ENCODE results near the gene PPP2R5D. TPM values are rescaled to one million over a fixed set of nuclear protein-coding genes. Genes with fewer than 3 reads are reported as not detected.

PPP2R5D gene
- polyA plus RNA-seq, 3 donors = 67.5 to 73.5 (median 70.1) TPM

DNA sequence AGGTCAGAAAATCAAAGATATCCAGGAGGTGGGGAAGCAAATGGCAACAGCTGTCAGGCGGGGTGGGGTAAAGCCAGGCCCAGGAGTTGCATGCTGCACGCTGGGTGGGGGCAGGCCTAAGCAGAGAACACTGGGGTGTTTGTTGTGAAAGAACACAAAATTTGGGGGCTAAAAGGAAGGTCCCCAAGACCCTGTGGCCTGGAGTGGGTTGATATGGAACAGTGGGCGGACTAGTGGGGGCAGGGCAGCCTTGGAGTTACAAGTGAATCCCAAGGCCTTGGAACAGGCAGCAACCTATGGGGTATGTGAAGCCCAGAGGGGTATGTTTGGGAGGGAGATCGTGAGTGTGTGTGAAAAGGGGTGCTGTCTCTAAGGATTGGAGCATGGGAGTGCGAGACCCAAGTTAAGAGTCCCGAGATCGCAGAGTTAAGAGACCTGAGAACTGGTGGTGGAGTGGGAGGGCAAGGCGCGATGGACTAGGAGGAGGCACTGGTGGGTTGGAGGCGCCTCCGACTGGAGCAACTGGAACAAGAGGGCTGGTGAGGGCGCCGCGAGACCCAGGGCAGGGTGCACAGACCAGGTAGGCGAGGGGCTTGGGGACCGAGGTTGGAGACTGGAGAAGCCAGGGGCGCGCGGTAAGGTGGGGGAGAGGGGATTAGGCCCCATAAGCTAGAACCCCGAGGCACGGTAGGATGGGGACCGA is 68.6 kb downstream of the PPP2R5D start:
- DNase-seq (ENCODE audit: low read depth in 3 of 3, low spot score in 2 of 3) = no peak

DNA sequence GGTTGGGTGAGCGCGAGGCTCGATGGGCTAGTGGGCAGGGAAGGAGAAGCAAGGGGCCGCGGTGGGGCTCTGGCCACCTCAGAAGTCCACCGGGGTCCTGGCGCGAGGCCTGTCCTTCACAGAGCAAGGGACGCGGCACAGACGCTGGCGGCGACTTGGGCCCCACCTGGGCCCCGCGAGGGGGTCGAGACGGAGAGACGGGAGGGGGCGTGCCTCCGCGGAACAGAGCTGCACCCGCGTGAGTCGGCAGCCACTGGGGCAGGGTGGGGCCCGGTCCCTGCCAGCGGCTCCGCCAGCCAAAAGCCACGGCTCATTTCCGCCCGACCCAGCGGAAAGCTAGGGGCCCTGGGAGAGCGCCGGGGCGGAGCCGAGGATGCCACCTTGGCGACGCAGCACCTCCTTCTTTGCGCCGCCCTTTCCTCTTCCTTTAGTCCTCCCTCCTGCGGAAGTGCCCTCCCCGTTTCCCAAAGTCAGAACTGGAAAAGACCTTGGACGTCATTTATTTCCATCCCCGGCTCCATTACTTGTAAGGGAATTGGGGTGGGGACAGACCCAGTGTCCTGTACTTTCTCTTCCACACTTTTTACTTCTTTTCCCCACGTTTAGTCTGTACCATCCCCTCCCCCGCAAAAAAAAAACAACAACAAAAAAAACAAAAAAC is 69.3 kb downstream of the PPP2R5D start, which contains the start of gene CUL7:
CUL7 (minus strand) TSS at position 307 of the 661 bp plus-strand sequence. CDS start 1,063 bp downstream, outside the sequence.
- peak in 2 of 3 donors; percentile 85 to 86 for DNase-seq (ENCODE audit: low read depth in 3 of 3, low spot score in 2 of 3)

DNA sequence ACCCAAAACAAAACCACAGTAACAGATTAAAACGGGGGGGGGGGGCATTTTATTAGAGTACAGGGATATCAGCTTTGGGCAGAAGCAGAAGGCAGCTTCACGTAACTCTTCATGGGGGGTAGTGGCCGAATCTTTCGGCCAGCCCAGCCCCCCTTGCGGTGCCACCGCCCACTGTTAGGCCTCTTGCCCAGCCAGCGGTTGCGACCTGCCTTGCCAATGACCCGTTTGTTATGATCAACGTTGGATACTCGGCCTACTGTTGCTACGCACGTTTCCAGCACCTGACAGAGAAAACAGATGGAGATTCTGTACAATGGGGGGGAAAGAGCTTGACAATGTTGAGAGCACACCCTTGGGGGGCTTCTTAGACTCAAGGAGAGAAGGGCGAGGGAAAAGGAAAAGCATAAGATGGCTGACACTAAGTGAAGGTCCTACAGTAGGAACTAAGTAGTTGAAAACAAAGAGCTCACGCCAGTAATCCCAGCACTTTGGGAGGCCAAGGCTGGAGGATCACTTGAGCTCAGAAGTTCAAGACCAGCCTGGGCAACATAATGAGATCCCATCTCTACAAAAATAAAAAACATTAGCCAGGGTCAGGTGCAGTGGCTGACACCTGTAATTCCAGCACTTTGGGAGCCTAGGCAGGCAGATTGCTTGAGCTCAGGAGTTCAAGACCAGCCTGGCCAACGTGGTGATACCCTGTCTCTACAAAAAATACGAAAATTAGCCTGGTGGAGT is 70.0 kb downstream of the PPP2R5D start:
- no peak for DNase-seq (ENCODE audit: low read depth in 3 of 3, low spot score in 2 of 3)

DNA sequence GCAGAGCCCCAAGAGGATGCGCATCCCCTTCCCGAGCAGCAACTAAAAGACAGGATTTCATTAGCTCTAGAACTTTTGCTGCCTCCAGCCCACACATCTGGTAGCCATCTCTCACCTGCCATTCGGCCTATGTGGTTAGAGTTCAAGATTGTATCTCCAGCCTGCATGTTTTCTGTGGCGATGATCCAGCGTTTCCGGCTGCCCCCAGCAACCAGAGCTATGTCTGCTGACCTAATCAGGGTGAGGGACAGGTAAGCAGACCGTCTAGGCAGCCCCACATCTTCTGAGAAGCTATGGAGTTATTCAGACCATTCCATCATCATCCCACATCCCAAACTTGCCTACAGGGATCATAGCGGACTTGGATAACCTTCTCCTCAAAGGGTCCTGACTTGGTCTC is 71.6 kb downstream of the PPP2R5D start:
- DNase-seq (ENCODE audit: low read depth in 3 of 3, low spot score in 2 of 3) = no peak

DNA sequence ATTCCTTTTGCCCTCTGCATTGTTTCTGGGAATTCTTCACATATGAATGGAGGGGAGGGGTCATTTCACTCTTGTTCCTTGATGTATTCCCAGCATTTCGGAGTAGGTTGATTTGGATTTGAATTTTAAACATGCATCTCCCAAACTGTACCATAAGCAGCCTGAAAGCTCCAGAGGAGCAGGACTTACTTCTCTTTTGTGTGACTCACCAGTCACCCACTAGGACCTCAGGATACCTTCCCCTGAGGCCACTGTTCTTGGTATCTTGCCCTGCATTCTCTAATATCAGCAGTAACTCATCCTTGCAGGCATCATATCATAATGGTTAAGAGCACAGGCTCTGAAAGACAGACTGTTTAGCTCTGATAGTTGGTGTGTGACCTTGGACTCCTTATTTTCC is 74.2 kb downstream of the PPP2R5D start:
- DNase-seq (ENCODE audit: low read depth in 3 of 3, low spot score in 2 of 3) = no peak

DNA sequence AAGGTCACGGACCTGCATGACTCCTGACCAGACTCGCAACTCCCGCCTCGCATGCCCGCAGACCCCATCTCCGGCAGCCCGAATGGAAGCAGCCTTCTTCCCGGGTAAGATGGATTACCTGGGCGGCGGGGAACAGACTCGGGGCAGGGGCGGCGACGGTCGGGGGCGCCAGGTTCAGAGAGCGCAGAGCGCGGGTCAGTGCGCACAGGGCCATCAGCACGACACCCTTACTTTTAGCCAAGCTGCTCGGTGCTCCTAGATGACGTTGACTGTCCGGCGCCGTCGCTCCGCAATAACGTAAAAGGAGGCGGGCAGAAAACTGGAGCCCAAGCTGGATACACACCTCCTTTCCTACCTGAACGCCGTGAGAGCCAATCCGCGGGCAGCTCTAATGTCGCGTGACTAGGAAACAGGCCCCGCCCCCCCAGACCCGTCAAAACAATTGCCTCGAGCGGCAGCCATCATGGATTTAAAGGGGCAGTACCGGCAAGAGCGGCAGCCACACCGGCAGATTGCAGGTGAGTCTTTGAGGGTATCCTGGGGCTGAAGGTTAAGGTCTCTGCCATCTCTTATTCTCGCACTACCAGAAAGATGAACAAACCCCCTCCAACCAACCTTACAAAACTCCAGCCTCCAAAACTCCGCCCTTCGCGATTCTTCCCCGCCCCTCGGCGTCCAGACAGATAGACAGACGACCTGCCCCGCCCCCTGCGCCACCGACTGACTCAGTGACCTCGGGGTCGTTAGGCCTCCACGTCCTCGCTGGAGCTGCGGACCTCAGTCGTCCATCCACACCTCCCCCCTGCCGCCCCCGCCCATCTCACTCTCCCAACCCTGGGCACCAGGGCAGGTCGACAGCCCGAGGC is 75.0 kb downstream of the PPP2R5D start, which contains the start of the genes KLC4 and MRPL2:
KLC4 (plus strand) TSS at position 464 of the 866 bp plus-strand sequence. CDS start 1,705 bp downstream, outside the sequence.
MRPL2 (minus strand) TSS at position 267 of the 866 bp plus-strand sequence; CDS start at position 214, 53 bp downstream.
- peak; percentile 96 to 99 (median 98) for DNase-seq (ENCODE audit: low read depth in 3 of 3, low spot score in 2 of 3)

DNA sequence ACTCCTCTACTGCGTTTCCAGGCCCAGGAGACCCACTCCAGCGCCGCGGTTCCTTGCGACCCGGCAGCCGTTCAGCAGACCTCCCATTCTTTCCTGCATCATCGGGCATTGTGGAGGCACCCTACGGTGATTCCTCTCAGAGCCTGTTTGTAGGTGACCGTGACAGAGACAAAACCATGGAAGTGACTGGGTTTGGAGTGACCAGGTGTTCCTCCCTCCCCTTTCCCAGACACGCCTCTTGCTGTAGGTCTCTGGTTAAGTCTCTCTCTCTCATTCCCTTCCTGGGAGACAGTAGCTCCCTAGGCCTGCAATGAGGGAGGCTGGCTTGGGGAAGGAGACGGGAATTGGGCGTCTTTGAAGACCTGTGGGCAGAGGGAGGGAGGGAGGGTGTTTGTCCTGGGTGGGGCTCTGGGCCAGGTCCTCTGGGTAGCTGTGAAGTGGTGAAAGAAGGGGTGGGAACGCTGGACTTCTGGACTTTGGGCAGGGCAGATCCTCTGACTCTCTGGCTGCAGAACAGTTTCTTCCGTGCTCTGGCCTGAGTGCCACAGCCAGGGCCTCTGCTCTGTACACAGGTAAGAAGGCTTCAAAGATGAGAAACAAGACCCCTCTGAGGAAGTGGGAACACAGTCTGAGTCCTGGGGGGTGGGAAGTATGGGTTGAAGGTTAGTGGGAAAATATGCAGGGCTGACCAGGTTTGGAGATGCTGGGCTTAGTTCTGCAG is 75.8 kb downstream of the PPP2R5D start:
- DNase-seq (ENCODE audit: low read depth in 3 of 3, low spot score in 2 of 3) = no peak

DNA sequence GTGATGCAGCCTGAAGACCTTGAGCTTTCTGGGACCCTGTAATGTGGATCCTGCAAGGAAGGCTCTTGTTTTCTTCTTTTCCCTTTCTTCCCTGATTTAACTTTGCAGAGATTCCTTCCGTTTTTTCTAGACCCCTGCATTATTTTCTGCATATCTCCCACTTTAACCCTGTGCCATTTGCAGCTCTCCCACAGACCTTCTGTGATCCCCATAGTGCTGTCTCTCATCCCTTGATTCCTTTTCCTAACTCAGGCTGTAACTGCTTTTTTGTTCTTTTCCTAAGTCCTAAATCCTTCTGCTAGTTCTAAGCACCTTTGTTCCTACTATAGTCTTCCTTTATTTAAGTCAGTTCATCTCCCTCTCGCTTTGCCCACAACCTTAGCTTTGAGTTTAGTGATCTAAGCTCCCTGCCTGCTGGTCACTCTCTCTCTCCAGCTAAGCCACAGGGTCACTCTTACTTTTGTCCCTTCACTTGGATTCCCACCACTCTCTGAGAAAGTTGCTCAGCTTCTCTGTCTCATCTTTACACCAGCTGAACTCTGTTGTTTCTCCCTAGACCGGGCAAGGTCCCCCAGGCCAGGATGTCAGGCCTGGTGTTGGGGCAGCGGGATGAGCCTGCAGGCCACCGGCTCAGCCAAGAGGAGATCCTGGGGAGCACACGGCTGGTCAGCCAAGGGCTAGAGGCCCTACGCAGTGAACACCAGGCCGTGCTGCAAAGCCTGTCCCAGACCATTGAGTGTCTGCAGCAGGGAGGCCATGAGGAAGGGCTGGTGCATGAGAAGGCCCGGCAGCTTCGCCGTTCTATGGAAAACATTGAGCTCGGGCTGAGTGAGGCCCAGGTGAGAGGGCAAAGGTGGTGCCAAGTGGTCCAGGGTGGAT is 76.6 kb downstream of the PPP2R5D start:
- DNase-seq (ENCODE audit: low read depth in 3 of 3, low spot score in 2 of 3) = no peak

DNA sequence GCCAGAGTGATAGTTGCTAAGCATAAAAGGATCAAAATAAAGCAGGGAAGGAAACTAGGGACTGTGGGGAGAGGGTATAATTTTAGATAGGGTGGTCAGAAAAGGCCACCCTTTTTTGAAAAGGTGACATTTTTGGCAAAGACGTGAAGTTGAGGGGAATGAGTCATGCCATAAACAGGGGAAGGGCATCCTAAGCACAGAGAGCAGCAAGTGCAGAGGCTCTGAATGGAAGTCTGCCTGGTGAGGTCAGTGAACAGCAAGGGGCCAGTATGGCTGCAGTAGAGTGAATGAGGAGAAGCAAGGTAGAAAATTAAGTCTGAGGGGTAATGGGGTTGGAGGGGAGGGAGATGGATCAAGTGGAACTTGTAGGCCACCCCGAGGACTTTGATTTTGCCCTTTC is 77.5 kb downstream of the PPP2R5D start:
- no peak for DNase-seq (ENCODE audit: low read depth in 3 of 3, low spot score in 2 of 3)

Other genes with a start within 250 kb of the PPP2R5D start
- gene TBCC, start 238.5 kb upstream of the PPP2R5D start, polyA plus RNA-seq (ENCODE audit: insufficient read length in 3 of 3) = 10 to 100 TPM; 22.1 to 25.4 (median 22.5) TPM
- 10 to 100 TPM; 14.9 to 17.6 (median 15.6) TPM for gene BICRAL, start 202.5 kb upstream of the PPP2R5D start, polyA plus RNA-seq (ENCODE audit: insufficient read length in 3 of 3)
- 100 to 1,000 TPM; 117 to 124 (median 121) TPM for gene RPL7L1, start 105.0 kb upstream of the PPP2R5D start, polyA plus RNA-seq (ENCODE audit: insufficient read length in 3 of 3)
- under 1 TPM; 0.24 to 0.51 (median 0.28) TPM for gene PTCRA, start 68.5 kb upstream of the PPP2R5D start, polyA plus RNA-seq (ENCODE audit: insufficient read length in 3 of 3)
- gene CNPY3, start 55.1 kb upstream of the PPP2R5D start, polyA plus RNA-seq (ENCODE audit: insufficient read length in 3 of 3) = 10 to 100 TPM; 59.3 to 64.7 (median 61.3) TPM
- under 1 TPM; 0.53 to 0.64 (median 0.57) TPM for gene GNMT, start 23.8 kb upstream of the PPP2R5D start, polyA plus RNA-seq (ENCODE audit: insufficient read length in 3 of 3)
- gene PEX6, start 5.4 kb upstream of the PPP2R5D start, polyA plus RNA-seq (ENCODE audit: insufficient read length in 3 of 3) = 10 to 100 TPM; 18.1 to 20.0 (median 18.7) TPM
- 10 to 100 TPM; 85.5 to 99.0 (median 96.2) TPM for gene MEA1, start 29.4 kb downstream of the PPP2R5D start, polyA plus RNA-seq (ENCODE audit: insufficient read length in 3 of 3)
- 100 to 1,000 TPM in 1 of 3 donors, 10 to 100 TPM in 2; 90.5 to 104 (median 92.2) TPM for gene KLHDC3, start 29.7 kb downstream of the PPP2R5D start, polyA plus RNA-seq (ENCODE audit: insufficient read length in 3 of 3)
- gene RRP36, start 37.1 kb downstream of the PPP2R5D start, polyA plus RNA-seq (ENCODE audit: insufficient read length in 3 of 3) = 10 to 100 TPM; 58.7 to 62.8 (median 60.7) TPM
- 10 to 100 TPM; 46.6 to 51.4 (median 47.1) TPM for gene CUL7, start 69.3 kb downstream of the PPP2R5D start, polyA plus RNA-seq (ENCODE audit: insufficient read length in 3 of 3)
- 10 to 100 TPM; 53.4 to 54.4 (median 54.2) TPM for gene MRPL2, start 74.9 kb downstream of the PPP2R5D start, polyA plus RNA-seq (ENCODE audit: insufficient read length in 3 of 3)
- 10 to 100 TPM; 46.8 to 54.1 (median 51.8) TPM for gene KLC4, start 75.1 kb downstream of the PPP2R5D start, polyA plus RNA-seq (ENCODE audit: insufficient read length in 3 of 3)
- gene PTK7, start 91.7 kb downstream of the PPP2R5D start, polyA plus RNA-seq (ENCODE audit: insufficient read length in 3 of 3) = 100 to 1,000 TPM; 223 to 242 (median 227) TPM
- gene SRF, start 186.7 kb downstream of the PPP2R5D start, polyA plus RNA-seq (ENCODE audit: insufficient read length in 3 of 3) = 10 to 100 TPM; 29.5 to 32.8 (median 30.6) TPM
- gene CUL9, start 197.6 kb downstream of the PPP2R5D start, polyA plus RNA-seq (ENCODE audit: insufficient read length in 3 of 3) = 10 to 100 TPM; 26.5 to 29.5 (median 28.6) TPM
- 10 to 100 TPM; 47.0 to 64.4 (median 49.4) TPM for gene DNPH1, start 244.9 kb downstream of the PPP2R5D start, polyA plus RNA-seq (ENCODE audit: insufficient read length in 3 of 3)